Measurements from ENCODE around the gene PERM1. TPM values are rescaled to one million over a fixed set of nuclear protein-coding genes. Genes with fewer than 3 reads are reported as not detected.
"Not testable (repeated sequence)": the region's sequence is repeated elsewhere in the genome, so short reads cannot be mapped to it uniquely, and the experiment has no call there.

The PERM1 gene
- total RNA-seq, 3 donors from 2014 or later = 0.33 to 1.9 TPM; not detected in 1

DNA sequence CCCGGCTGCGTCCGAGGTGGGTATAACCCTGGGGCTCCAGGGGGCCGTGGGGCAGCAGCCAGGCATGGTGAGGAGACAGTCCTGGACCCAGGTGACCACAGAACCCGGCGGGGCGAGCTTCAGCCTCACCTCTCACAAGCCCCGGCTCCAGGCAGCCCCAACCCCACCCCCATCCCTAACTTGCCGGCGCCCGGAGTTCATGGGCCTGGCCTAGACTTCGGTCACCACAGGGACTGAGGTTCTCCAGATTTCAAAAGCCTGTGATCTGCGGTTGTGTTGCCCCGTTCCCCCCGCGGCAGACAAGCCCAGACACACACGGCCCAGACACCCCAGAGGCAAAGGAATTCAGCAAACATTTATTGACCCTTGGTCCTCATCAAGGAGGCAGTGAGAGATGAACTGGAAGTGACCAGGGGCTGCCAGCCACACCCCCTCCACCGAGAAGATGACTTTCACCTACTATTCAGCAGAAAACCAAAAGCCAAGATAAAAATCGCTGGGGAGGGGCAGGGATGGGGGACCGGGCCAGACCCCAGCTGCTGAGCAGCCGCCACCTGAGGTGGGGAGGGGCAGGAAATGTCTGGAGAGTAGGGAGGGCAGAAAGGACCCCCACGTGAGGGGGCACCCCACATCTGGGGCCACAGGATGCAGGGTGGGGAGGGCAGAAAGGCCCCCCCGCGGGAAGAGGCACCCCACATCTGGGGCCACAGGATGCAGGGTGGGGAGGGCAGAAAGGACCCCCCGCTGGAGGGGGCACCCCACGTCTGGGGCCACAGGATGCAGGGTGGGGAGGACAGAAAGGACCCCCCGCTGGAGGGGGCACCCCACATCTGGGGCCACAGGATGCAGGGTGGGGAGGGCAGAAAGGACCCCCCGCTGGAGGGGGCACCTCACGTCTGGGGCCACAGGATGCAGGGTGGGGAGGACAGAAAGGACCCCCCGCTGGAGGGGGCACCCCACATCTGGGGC lies 14.1 kb upstream of the PERM1 start:
- Histone ChIP-seq H3K36me3 (no peaks in the 10 kb centered on the region), H3K4me3 (no peak overlapping the region), H3K27ac (no peak overlapping the region), H3K9me3 (peaks cover 6 to 8% of the 10 kb centered on the region in 2 donors), H3K27me3 (peaks cover 0 to 4% of the 10 kb centered on the region in 2 donors), H3K4me1 (peaks cover 6 to 8% of the 10 kb centered on the region in 2 donors)
- intact Hi-C loops (cut with DNase I; ENCODE audit: low total_unique reads) = loop anchor here (5.0 kb wide), 1 partner anchor 66 kb away; no protein-coding TSS in a partner anchor
- DNase-seq (ENCODE audit: low spot score in 2 of 2) = no peak
- TF ChIP-seq CTCF (IDR thresholded peaks at IDR 0.05) (no peak), POLR2AphosphoS5 (IDR thresholded peaks at IDR 0.05) (no peak), POLR2A (IDR thresholded peaks at IDR 0.05) (no peak)

DNA sequence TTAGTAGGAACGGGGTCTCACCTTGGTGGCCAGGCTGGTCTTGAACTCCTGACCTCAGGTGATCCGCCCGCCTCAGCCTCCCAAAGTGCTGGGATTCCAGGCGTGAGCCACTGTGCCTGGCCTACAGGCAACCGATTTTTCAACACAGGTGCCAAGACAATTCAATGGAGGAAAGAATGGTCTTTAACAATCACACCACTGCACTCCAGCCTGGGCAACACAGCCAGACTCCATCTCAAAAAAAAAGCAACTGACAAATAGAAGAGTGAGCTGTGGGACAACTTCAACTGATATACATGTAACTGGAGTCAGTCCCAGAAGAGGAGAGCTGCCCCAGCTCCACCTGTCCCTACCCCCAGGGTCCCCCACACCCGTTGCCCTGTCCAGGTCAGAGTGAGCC lies 12.7 kb upstream of the PERM1 start:
- H3K9me3 ChIP-seq; H3K27me3 ChIP-seq; H3K27ac ChIP-seq; DNase-seq (ENCODE audit: low spot score in 2 of 2); H3K36me3 ChIP-seq; H3K4me3 ChIP-seq; H3K4me1 ChIP-seq; intact Hi-C loops (cut with DNase I; ENCODE audit: low total_unique reads): not testable (repeated sequence)

DNA sequence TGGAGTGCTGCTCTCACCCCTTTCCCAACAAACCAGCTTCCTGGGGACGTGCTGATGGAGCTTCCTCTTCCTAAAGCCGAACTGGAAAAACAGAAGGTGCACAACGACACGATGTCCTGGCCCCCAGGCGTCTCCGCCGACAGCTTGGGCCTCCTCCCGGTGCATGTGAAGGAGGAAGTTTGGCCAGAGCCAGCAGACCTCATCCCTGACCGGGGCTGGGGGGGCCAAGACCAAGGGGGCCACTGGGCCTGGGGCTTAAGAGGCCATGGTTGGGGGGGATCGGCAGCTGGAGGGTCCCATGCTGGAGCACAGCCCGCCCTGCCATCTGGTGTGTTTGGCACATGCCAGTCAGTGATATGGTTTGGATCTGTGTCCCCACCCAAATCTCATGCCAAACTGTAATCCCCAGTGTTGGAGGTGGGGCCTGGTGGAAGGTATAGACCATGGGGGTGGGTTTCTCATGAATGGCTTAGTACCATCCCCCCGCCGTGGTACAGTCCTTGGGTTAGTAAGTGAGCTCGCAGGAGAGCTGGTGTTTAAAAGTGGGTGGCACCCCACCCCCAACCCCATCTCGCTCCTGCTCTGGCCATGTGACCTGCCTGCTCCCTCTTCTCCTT lies 11.6 kb upstream of the PERM1 start:
- TF ChIP-seq POLR2A (IDR thresholded peaks at IDR 0.05) = no peak
- H3K4me1 ChIP-seq = no peaks in the 10 kb centered on the region
- no peak overlapping the region for H3K27ac ChIP-seq
- H3K4me3 ChIP-seq = no peak overlapping the region
- H3K9me3 ChIP-seq = peaks cover 6 to 8% of the 10 kb centered on the region in 2 donors
- no peak for DNase-seq (ENCODE audit: low spot score in 2 of 2)
- no peaks in the 10 kb centered on the region for H3K36me3 ChIP-seq
- intact Hi-C loops (cut with DNase I; ENCODE audit: low total_unique reads) = no loop called here
- H3K27me3 ChIP-seq = peaks cover 0 to 4% of the 10 kb centered on the region in 2 donors

GRCh38 chr1:992362-992761 lies 10.5 kb upstream of the PERM1 start:
- Histone ChIP-seq H3K4me1 (no peaks in the 10 kb centered on the region), H3K4me3 (no peak overlapping the region), H3K36me3 (no peaks in the 10 kb centered on the region), H3K27ac (no peak overlapping the region), H3K27me3 (no peaks in the 10 kb centered on the region), H3K9me3 (peaks cover 6 to 8% of the 10 kb centered on the region in 2 donors)
- TF ChIP-seq POLR2AphosphoS5 (IDR thresholded peaks at IDR 0.05) (no peak), CTCF (IDR thresholded peaks at IDR 0.05) (no peak), POLR2A (IDR thresholded peaks at IDR 0.05) (no peak)
- intact Hi-C loops (cut with DNase I; ENCODE audit: low total_unique reads) = no loop called here
- no peak for DNase-seq (ENCODE audit: low spot score in 2 of 2)

DNA sequence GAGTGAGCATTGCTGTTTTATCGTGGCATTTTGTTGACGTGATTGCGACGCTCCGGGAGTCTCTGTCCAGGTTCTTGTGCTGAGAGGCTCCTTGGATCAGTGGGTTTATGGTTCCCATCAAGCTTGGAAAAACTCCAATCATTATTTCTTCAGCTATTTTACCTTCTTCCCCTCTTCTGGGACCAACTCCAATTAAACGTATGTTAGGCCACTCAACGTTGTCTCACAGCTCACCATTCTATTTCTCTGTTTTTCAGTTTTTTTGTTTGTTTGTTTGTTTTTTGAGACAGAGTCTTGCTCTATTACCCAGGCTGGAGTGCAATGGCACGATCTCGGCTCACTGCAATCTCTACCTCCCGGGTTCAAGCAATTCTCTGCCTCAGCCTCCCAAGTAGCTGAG lies 10.0 kb upstream of the PERM1 start:
- peaks cover 6 to 8% of the 10 kb centered on the region in 2 donors for H3K9me3 ChIP-seq
- no peaks in the 10 kb centered on the region for H3K36me3 ChIP-seq
- no peak for DNase-seq (ENCODE audit: low spot score in 2 of 2)
- TF ChIP-seq POLR2AphosphoS5 (IDR thresholded peaks at IDR 0.05) = no peak
- no peak for TF ChIP-seq CTCF (IDR thresholded peaks at IDR 0.05)
- H3K27ac ChIP-seq = no peak overlapping the region
- intact Hi-C loops (cut with DNase I; ENCODE audit: low total_unique reads) = no loop called here
- no peaks in the 10 kb centered on the region for H3K27me3 ChIP-seq
- H3K4me1 ChIP-seq = no peaks in the 10 kb centered on the region
- H3K4me3 ChIP-seq = no peak overlapping the region

DNA sequence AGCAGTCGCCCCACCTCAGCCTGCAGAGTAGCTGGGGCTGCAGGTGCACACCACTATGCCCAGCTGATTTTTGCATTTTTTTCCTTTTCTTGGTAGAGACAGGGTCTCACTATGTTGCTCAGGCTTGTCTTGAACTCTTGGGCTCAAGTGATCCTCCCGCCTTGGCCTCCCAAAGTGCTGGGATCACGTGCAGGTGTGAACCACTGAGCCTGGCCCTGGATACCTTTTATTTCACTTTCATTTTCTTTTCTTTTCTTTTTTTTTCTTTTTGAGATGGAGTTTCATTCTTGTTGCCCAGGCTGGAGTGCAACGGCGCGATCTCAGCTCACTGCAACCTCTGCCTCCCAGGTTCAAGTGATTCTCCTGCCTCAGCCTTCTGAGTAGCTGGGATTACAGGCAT lies 9.4 kb upstream of the PERM1 start:
- H3K4me3 ChIP-seq; DNase-seq (ENCODE audit: low spot score in 2 of 2); H3K4me1 ChIP-seq; H3K27me3 ChIP-seq; H3K36me3 ChIP-seq; intact Hi-C loops (cut with DNase I; ENCODE audit: low total_unique reads); H3K27ac ChIP-seq; H3K9me3 ChIP-seq: not testable (repeated sequence)

DNA sequence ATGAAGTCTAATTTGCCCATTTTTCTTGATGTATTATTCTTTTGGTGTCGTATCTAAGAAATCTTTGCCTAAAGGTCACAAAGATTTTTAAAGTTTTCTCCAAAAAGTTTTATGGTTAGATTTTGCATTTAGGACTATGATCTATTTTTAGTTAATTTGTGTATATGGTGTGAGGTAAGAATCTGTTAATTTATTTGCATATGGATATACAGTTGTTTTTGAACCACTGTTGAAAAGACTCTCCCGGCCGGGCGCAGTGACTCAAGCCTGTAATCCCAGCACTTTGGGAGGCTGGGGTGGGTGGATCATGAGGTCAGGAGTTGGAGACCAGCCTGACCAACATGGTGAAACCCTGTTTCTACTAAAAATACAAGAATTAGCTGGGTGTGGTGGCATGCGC lies 6.2 kb upstream of the PERM1 start:
- H3K27me3 ChIP-seq = peaks cover 0 to 11% of the 10 kb centered on the region in 2 donors
- H3K9me3 ChIP-seq; H3K4me3 ChIP-seq; intact Hi-C loops (cut with DNase I; ENCODE audit: low total_unique reads); H3K36me3 ChIP-seq; H3K27ac ChIP-seq; DNase-seq (ENCODE audit: low spot score in 2 of 2); H3K4me1 ChIP-seq: not testable (repeated sequence)

Data from breast epithelium (tissue), 4 donors.